Effector memory CD8-positive, alpha-beta T cell (primary cell): ENCODE data around the gene CD63.

Source experiments
- ATAC-seq: fragments of 150-1000 bp; cut with Tn5 transposase; replicated peaks from 2 replicates; pipeline ENCODE4 v1.10.0; 2021; ENCODE audit warnings: mild to moderate bottlenecking, moderate library complexity
- DNase-seq, 3 experiments: peaks; one replicate each; pipeline ENCODE4 v3.0.0; 2021
- H3K27ac Mint-ChIP-seq, 2 donors: one replicate each; pipeline ENCODE4 v1.8.0; 2022; ENCODE audit warnings: mild to moderate bottlenecking in 2 of 2, mixed read lengths in 2 of 2, moderate library complexity in 2 of 2
- H3K27me3 Mint-ChIP-seq, 2 donors: one replicate each; pipeline ENCODE4 v1.8.0; 2022; ENCODE audit warnings: mixed read lengths in 2 of 2
- H3K36me3 Mint-ChIP-seq: one replicate; pipeline ENCODE4 v1.8.0; 2022; ENCODE audit warnings: mild to moderate bottlenecking, moderate library complexity, mixed read lengths; ENCODE audit not compliant: insufficient read depth
- H3K4me1 Mint-ChIP-seq, 2 donors: one replicate each; pipeline ENCODE4 v1.8.0; 2022; ENCODE audit warnings: low read depth in 2 of 2, mixed read lengths in 2 of 2
- H3K4me3 Mint-ChIP-seq, 2 donors: one replicate each; pipeline ENCODE4 v1.8.0; 2022; ENCODE audit warnings: mild to moderate bottlenecking in 2 of 2, mixed read lengths in 2 of 2, moderate library complexity in 2 of 2
- H3K9me3 Mint-ChIP-seq, 2 donors: one replicate each; pipeline ENCODE4 v1.8.0; 2022; ENCODE audit warnings: mixed read lengths in 2 of 2

The CD63 gene

GRCh38 chr12:55723516-55724225 is 5.1 kb downstream of the CD63 start:
- peak overlapping the region in 1 of 2 donors; percentile 74 for H3K27ac Mint-ChIP-seq

GRCh38 chr12:55722948-55723347 is 5.9 kb downstream of the CD63 start:
- no peak overlapping the region for H3K27ac Mint-ChIP-seq
- peaks cover 20 to 27% of the 10 kb centered on the region in 2 donors for H3K4me1 Mint-ChIP-seq
- no peaks in the 10 kb centered on the region for H3K9me3 Mint-ChIP-seq
- H3K27me3 Mint-ChIP-seq = no peaks in the 10 kb centered on the region
- ATAC-seq = no peak
- no peak for DNase-seq
- H3K36me3 Mint-ChIP-seq = peaks cover 17% of the 10 kb centered on the region
- H3K4me3 Mint-ChIP-seq = no peak overlapping the region

More at GRCh38 chr12:55723516-55724225, 5.1 kb downstream of the CD63 start:
- Mint-ChIP-seq H3K9me3 (no peaks in the 10 kb centered on the region), H3K4me3 (no peak overlapping the region), H3K4me1 (peaks cover 22 to 23% of the 10 kb centered on the region in 2 donors), H3K27me3 (no peaks in the 10 kb centered on the region), H3K36me3 (peaks cover 17% of the 10 kb centered on the region)
- DNase-seq (no peak), ATAC-seq (no peak)

- no peak for ATAC-seq
- no peak overlapping the region for H3K4me3 Mint-ChIP-seq
- peaks cover 16 to 26% of the 10 kb centered on the region in 2 donors for H3K4me1 Mint-ChIP-seq
- no peak for DNase-seq
- peaks cover 16% of the 10 kb centered on the region for H3K36me3 Mint-ChIP-seq
- H3K9me3 Mint-ChIP-seq = no peaks in the 10 kb centered on the region
- H3K27ac Mint-ChIP-seq = no peak overlapping the region
- H3K27me3 Mint-ChIP-seq = no peaks in the 10 kb centered on the region
Observed at GRCh38 chr12:55721601-55722213, 7.1 kb downstream of the CD63 start.

- no peaks in the 10 kb centered on the region for H3K27me3 Mint-ChIP-seq
- ATAC-seq (no peak), DNase-seq (no peak)
- no peak overlapping the region for H3K4me3 Mint-ChIP-seq
- H3K4me1 Mint-ChIP-seq = peaks cover 16 to 27% of the 10 kb centered on the region in 2 donors
- no peaks in the 10 kb centered on the region for H3K9me3 Mint-ChIP-seq
- H3K36me3 Mint-ChIP-seq = peaks cover 16% of the 10 kb centered on the region
- no peak overlapping the region for H3K27ac Mint-ChIP-seq
Observed at GRCh38 chr12:55720894-55721444, 7.8 kb downstream of the CD63 start.

GRCh38 chr12:55720071-55720564 is 8.7 kb downstream of the CD63 start, which contains the start of gene RDH5:
TSS of gene RDH5 (plus strand) at chr12:55720393. CDS start at chr12:55721185, 792 bp downstream.
- H3K9me3 Mint-ChIP-seq = peaks cover 0 to 1% of the 10 kb centered on the region in 2 donors
- peaks cover 16% of the 10 kb centered on the region for H3K36me3 Mint-ChIP-seq
- DNase-seq (no peak), ATAC-seq (no peak)
- H3K4me3 Mint-ChIP-seq = no peak within 1 kb of the TSS
- no peak within 1 kb of the TSS for H3K27ac Mint-ChIP-seq
- H3K4me1 Mint-ChIP-seq = peaks cover 23 to 29% of the 10 kb centered on the region in 2 donors
- no peaks in the 10 kb centered on the region for H3K27me3 Mint-ChIP-seq

- Mint-ChIP-seq H3K27me3 (no peaks in the 10 kb centered on the region), H3K27ac (no peak overlapping the region), H3K4me1 (peaks cover 18 to 24% of the 10 kb centered on the region in 2 donors), H3K4me3 (no peak overlapping the region), H3K36me3 (peaks cover 19% of the 10 kb centered on the region), H3K9me3 (peaks cover 0 to 1% of the 10 kb centered on the region in 2 donors)
- no peak for DNase-seq
- no peak for ATAC-seq
Observed at GRCh38 chr12:55719371-55719770, 9.4 kb downstream of the CD63 start.

- Mint-ChIP-seq H3K4me1 (peaks cover 18 to 24% of the 10 kb centered on the region in 2 donors), H3K4me3 (no peak overlapping the region), H3K27me3 (no peaks in the 10 kb centered on the region), H3K9me3 (peaks cover 0 to 1% of the 10 kb centered on the region in 2 donors), H3K36me3 (peaks cover 18% of the 10 kb centered on the region), H3K27ac (peak overlapping the region in 1 of 2 donors; percentile 67)
- ATAC-seq = no peak
- DNase-seq = no peak
Observed at GRCh38 chr12:55718624-55719275, 10.1 kb downstream of the CD63 start.

- Mint-ChIP-seq H3K9me3 (peaks cover 0 to 1% of the 10 kb centered on the region in 2 donors), H3K4me1 (peaks cover 18 to 24% of the 10 kb centered on the region in 2 donors), H3K36me3 (peaks cover 17% of the 10 kb centered on the region), H3K4me3 (peak overlapping the region; percentile 92 to 94), H3K27me3 (no peaks in the 10 kb centered on the region), H3K27ac (peak overlapping the region; percentile 67 to 97)
- DNase-seq = no peak
- no peak for ATAC-seq
Observed at GRCh38 chr12:55718015-55718414, 10.8 kb downstream of the CD63 start.

GRCh38 chr12:55717011-55718007 is 11.5 kb downstream of the CD63 start:
- Mint-ChIP-seq H3K9me3 (peaks cover 0 to 1% of the 10 kb centered on the region in 2 donors), H3K4me3 (peak overlapping the region; percentile 92 to 94), H3K27me3 (no peaks in the 10 kb centered on the region), H3K4me1 (peaks cover 18 to 24% of the 10 kb centered on the region in 2 donors), H3K27ac (peak overlapping the region; percentile 97), H3K36me3 (peaks cover 17% of the 10 kb centered on the region)
- ATAC-seq = no peak
- DNase-seq = no peak

- Mint-ChIP-seq H3K4me1 (peaks cover 18 to 24% of the 10 kb centered on the region in 2 donors), H3K27ac (peak overlapping the region; percentile 97), H3K27me3 (peaks cover 0 to 7% of the 10 kb centered on the region in 2 donors), H3K9me3 (peaks cover 0 to 1% of the 10 kb centered on the region in 2 donors), H3K4me3 (peak overlapping the region; percentile 92 to 94), H3K36me3 (peaks cover 17% of the 10 kb centered on the region)
- ATAC-seq (no peak), DNase-seq (no peak)
Observed at GRCh38 chr12:55716582-55716957, 12.2 kb downstream of the CD63 start.

- H3K27me3 Mint-ChIP-seq = peaks cover 0 to 8% of the 10 kb centered on the region in 2 donors
- H3K4me1 Mint-ChIP-seq = peaks cover 18 to 21% of the 10 kb centered on the region in 2 donors
- DNase-seq (peak; percentile 89 to 91 (median 90)), ATAC-seq (peak; percentile 90)
- H3K27ac Mint-ChIP-seq = peak within 1 kb of the TSS; percentile 97
- peaks cover 0 to 1% of the 10 kb centered on the region in 2 donors for H3K9me3 Mint-ChIP-seq
- peaks cover 17% of the 10 kb centered on the region for H3K36me3 Mint-ChIP-seq
- peak within 1 kb of the TSS; percentile 92 to 94 for H3K4me3 Mint-ChIP-seq
Observed at GRCh38 chr12:55715833-55716581, 12.8 kb downstream of the CD63 start, which contains the start of gene BLOC1S1. TSS of gene BLOC1S1 (plus strand) at chr12:55716046. CDS start at chr12:55716052, 6 bp downstream.
